Measurements from ENCODE around the gene HEYL. TPM values are rescaled to one million over a fixed set of nuclear protein-coding genes. Genes with fewer than 3 reads are reported as not detected.

The HEYL gene
- total RNA-seq, 4 donors from 2014 or later = 0.42 to 3.0 (median 1.6) TPM

GRCh38 chr1:39635871-39636210 lies 3.6 kb downstream of the HEYL start:
- TF ChIP-seq, protein P1, sequence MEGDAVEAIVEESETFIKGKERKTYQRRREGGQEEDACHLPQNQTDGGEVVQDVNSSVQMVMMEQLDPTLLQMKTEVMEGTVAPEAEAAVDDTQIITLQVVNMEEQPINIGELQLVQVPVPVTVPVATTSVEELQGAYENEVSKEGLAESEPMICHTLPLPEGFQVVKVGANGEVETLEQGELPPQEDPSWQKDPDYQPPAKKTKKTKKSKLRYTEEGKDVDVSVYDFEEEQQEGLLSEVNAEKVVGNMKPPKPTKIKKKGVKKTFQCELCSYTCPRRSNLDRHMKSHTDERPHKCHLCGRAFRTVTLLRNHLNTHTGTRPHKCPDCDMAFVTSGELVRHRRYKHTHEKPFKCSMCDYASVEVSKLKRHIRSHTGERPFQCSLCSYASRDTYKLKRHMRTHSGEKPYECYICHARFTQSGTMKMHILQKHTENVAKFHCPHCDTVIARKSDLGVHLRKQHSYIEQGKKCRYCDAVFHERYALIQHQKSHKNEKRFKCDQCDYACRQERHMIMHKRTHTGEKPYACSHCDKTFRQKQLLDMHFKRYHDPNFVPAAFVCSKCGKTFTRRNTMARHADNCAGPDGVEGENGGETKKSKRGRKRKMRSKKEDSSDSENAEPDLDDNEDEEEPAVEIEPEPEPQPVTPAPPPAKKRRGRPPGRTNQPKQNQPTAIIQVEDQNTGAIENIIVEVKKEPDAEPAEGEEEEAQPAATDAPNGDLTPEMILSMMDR (IDR thresholded peaks at IDR 0.05) = no peak
- TF ChIP-seq POLR2A (IDR thresholded peaks at IDR 0.05) = no peak
- H3K4me3 ChIP-seq (ENCODE audit: low read depth, poor library complexity, severe bottlenecking) = no peak overlapping the region
- intact Hi-C loops (cut with DNase I; ENCODE audit: low total_unique reads) = no loop called here
- no peak for DNase-seq (ENCODE audit: low spot score in 2 of 2)
- WGBS, 2 donors = 61% methylated on average over 2 of the region's 2 CpGs

DNA sequence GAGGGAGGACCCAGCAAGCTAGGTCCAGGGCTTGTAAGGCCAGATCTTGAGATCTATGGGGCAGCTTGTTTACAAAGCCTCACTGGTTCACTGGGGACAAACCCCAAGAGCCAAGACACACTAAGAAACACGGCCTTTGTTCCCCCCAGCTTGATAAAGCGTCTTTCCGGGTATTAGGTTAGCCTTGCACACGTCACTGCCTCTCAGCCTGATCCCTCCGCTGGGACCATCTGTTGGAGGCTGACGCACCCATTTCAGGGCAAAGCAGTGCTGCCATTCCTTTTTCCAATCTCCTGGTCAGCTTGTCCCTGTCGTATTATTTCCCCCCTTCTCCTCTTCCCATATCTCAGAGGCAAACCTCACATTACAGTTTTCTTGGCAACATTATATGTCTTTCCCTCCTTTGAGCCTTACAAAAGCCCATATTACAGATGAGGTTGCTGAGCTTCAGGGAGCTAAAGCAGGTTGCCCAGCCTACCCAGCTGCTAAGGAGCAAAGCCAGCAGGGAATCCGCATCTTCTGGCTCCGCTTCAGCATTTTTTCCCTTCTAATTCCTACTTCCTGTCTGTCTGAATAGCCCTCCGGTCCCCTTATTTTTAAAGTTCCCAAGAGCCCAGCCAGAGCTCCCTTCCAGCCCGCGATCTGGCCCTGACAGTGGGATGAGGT lies 4.1 kb downstream of the HEYL start:
- no peak overlapping the region for H3K4me3 ChIP-seq (ENCODE audit: low read depth, poor library complexity, severe bottlenecking)
- intact Hi-C loops (cut with DNase I; ENCODE audit: low total_unique reads) = no loop called here
- WGBS, 2 donors = 72 to 74% methylated on average over 12 of the region's 12 CpGs
- DNase-seq (ENCODE audit: low spot score in 2 of 2) = no peak
- TF ChIP-seq POLR2A (IDR thresholded peaks at IDR 0.05) = no peak
- TF ChIP-seq, protein P1 (IDR thresholded peaks at IDR 0.05) = no peak

DNA sequence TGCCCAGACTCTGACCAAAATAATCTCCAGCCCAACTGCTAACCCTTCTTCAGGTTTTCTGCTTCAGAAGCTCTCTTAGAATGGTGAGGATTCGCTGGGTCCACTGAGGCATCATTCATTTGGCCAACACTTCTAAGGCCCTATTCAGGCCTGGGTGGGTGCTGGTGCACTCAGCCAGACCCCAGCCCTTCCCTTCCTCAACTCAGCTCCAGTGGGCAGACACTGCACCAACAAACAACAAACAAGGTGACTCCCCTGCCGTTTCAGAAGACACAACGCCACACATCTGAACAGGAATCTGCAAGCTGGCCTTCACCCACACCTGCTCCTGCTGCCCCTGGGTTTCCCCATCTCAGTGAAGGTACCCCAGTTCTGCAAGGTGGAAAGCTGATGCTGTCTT lies 6.0 kb downstream of the HEYL start:
- intact Hi-C loops (cut with DNase I; ENCODE audit: low total_unique reads) = no loop called here
- 60 to 76% methylated on average over 3 of the region's 3 CpGs for WGBS, 2 donors
- no peak for TF ChIP-seq POLR2A (IDR thresholded peaks at IDR 0.05)
- TF ChIP-seq, protein P1 (IDR thresholded peaks at IDR 0.05) = no peak
- H3K4me3 ChIP-seq (ENCODE audit: low read depth, poor library complexity, severe bottlenecking) = no peak overlapping the region
- DNase-seq (ENCODE audit: low spot score in 2 of 2) = no peak

DNA sequence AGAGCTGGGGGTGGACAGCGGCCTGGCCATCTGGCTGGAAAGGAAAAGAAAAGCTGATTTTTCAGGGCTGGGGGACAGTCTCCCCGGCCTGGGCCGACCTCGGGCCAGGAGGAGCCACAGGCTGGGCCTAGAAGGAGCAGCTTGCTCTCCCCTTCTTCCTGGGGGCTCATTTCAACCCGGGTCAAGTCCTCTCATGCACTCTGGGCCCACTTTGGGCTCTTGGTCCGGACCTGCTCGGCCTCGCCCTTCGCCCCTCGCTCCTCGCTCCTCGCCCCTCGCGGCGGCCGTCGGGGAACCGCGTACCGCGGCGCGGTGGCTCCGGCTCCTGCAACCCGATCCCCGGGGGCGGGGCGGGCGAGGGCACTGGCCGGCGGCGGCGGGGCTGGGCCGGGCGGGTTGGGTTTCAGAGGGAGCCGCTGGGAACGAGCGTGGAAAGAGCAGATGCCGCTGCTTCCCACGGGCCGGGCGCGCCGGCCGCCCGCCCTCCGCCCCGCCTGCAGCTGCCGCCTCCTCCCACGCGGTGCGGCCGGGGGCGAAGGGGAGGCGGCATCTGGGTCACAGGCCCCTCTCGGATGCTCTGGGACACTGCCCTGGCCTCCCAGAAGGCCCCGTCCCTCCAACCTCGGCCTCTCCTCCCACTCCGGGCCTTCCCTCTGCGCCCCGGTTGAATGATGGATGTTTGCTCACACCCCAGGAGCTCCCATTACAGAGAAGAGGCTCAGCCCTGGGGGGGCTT lies 6.6 kb downstream of the HEYL start:
- peak in 1 of 2 donors; percentile 89 for DNase-seq (ENCODE audit: low spot score in 2 of 2)
- TF ChIP-seq, protein P1 (IDR thresholded peaks at IDR 0.05) = no peak
- no peak for TF ChIP-seq POLR2A (IDR thresholded peaks at IDR 0.05)
- WGBS, 2 donors = 20 to 23% methylated on average over 40 to 41 of the region's 61 CpGs
- no peak overlapping the region for H3K4me3 ChIP-seq (ENCODE audit: low read depth, poor library complexity, severe bottlenecking)
- intact Hi-C loops (cut with DNase I; ENCODE audit: low total_unique reads) = no loop called here

- no peak for DNase-seq (ENCODE audit: low spot score in 2 of 2)
- H3K4me3 ChIP-seq (ENCODE audit: low read depth, poor library complexity, severe bottlenecking) = no peak overlapping the region
- intact Hi-C loops (cut with DNase I; ENCODE audit: low total_unique reads) = no loop called here
- no peak for TF ChIP-seq POLR2A (IDR thresholded peaks at IDR 0.05)
- TF ChIP-seq, protein P1 (IDR thresholded peaks at IDR 0.05) = no peak
- 90 to 93% methylated on average over 5 of the region's 5 CpGs for WGBS, 2 donors
Measured at GRCh38 chr1:39632323-39632681, 7.1 kb downstream of the HEYL start.
